A549 (cell line): ENCODE data around the gene CD79B. TPM values are rescaled to one million over a fixed set of nuclear protein-coding genes. Genes with fewer than 3 reads are reported as not detected.
"Not testable (repeated sequence)": the region's sequence is repeated elsewhere in the genome, so short reads cannot be mapped to it uniquely, and the experiment has no call there.

ENCODE experiments used
- ATAC-seq, 2 experiments: fragments of 200-7000 bp in 1 of 2; fragments of >200 bp in 1 of 2; cut with Nextera tagmentation in 1 of 2; cut with Tn5 transposase in 1 of 2; 3 replicates each; pipeline versions ENCODE4 v1.8.0 to v1.9.1; 2018 to 2020; ENCODE audit warnings: mild to moderate bottlenecking in 1 of 2, moderate library complexity in 1 of 2
- CTCF ChIA-PET: fragments of 300-600 bp; sonication (Branson Sonifier 250); formaldehyde crosslinking; extraction: SDS; loops from one replicate; lab custom pipeline; 2021; ENCODE audit warnings: antibody characterized with exemption, inconsistent platforms; lab: Yijun Ruan, JAX
- POLR2A ChIA-PET: fragments of 350-600 bp; formaldehyde crosslinking; extraction: SDS; loops from one replicate; lab custom pipeline; 2021; ENCODE audit warnings: antibody characterized with exemption, inconsistent platforms; lab: Yijun Ruan, JAX
- DNase-seq, 2 experiments: peaks; one replicate each; pipeline versions ENCODE4 v3.0.0 to v3.0.0-alpha.2; 2011 to 2016; ENCODE audit warnings: low read depth in 1 of 2, low spot score in 1 of 2
- FAIRE-seq: peaks from 2 replicates; lab custom pipeline; 2011; peaks lifted over from hg19 to GRCh38; lab: Jason Lieb, UNC
- H3K27ac ChIP-seq, 2 experiments: fragments of >200 bp; sonication (Bioruptor Twin); formaldehyde crosslinking; 3 replicates each; pipeline ENCODE4 v1.5.1; 2016 to 2017
- H3K4me1 ChIP-seq: fragments of >200 bp; sonication (Bioruptor Twin); formaldehyde crosslinking; 3 replicates; pipeline ENCODE4 v1.6.1; 2016
- H3K4me2 ChIP-seq: fragments of >200 bp; sonication (Bioruptor Twin); formaldehyde crosslinking; 3 replicates; pipeline ENCODE4 v1.6.1; 2016
- H3K4me3 ChIP-seq: fragments of >200 bp; sonication (Bioruptor Twin); formaldehyde crosslinking; 3 replicates; pipeline ENCODE4 v1.5.1; 2016
- H3K9me3 ChIP-seq: fragments of >200 bp; sonication (Bioruptor Twin); formaldehyde crosslinking; 3 replicates; pipeline ENCODE4 v1.6.1; 2016
- BCL3 ChIP-seq: fragments of >200 bp; sonication (Bioruptor Twin); formaldehyde crosslinking; IDR thresholded peaks from 3 replicates; pipeline ENCODE4 v1.6.1; 2016
- BHLHE40 ChIP-seq: IDR thresholded peaks from 2 replicates; pipeline ENCODE4 v1.6.1; 2012; ENCODE audit warnings: low read depth, low read length, inconsistent platforms
- CBX8 ChIP-seq: fragments of 200-600 bp; sonication (generic); IDR thresholded peaks from 2 replicates; pipeline ENCODE4 v1.6.1; 2016
- CEBPB ChIP-seq, 2 experiments: fragments of >200 bp in 1 of 2; sonication (Bioruptor Twin) in 1 of 2; formaldehyde crosslinking in 1 of 2; IDR thresholded peaks; 2 replicates each; pipeline ENCODE4 v1.6.1; 2012 to 2016
- EHF ChIP-seq: fragments of 250-450 bp; sonication (Bioruptor Pico); IDR thresholded peaks from 2 replicates; pipeline ENCODE4 v1.5.0; 2020; ENCODE audit warnings: mild to moderate bottlenecking
- ELK1 ChIP-seq: fragments of 150-350 bp; IDR thresholded peaks from 2 replicates; pipeline ENCODE4 v1.6.1; 2014; ENCODE audit warnings: low read depth, mild to moderate bottlenecking, low read length
- EP300 ChIP-seq, 2 experiments: fragments of >200 bp; sonication (Bioruptor Twin); formaldehyde crosslinking; IDR thresholded peaks; 2 replicates in 1 of 2; 3 replicates in 1 of 2; pipeline ENCODE4 v1.6.1; 2016 to 2017
- FOSB ChIP-seq: fragments of 250-450 bp; sonication (Bioruptor Pico); IDR thresholded peaks from 2 replicates; pipeline ENCODE4 v1.5.0; 2020; ENCODE audit warnings: mild to moderate bottlenecking, moderate library complexity
- HDAC2 ChIP-seq: fragments of 200-600 bp; sonication (generic); IDR thresholded peaks from 2 replicates; pipeline ENCODE4 v1.6.1; 2016
- HES2 ChIP-seq: fragments of >200 bp; sonication (Bioruptor Twin); formaldehyde crosslinking; IDR thresholded peaks from 2 replicates; pipeline ENCODE4 v1.6.1; 2016
- HEYL ChIP-seq: fragments of 250-450 bp; sonication (Bioruptor Pico); IDR thresholded peaks from 2 replicates; pipeline ENCODE4 v1.8.0; 2021; ENCODE audit warnings: mild to moderate bottlenecking, moderate library complexity
- JUN ChIP-seq, 2 experiments: fragments of >200 bp; sonication (Bioruptor Twin); formaldehyde crosslinking; IDR thresholded peaks; 2 replicates in 1 of 2; 3 replicates in 1 of 2; pipeline ENCODE4 v1.6.1; 2016 to 2017
- KDM5A ChIP-seq: fragments of 200-600 bp; sonication (generic); IDR thresholded peaks from 2 replicates; pipeline ENCODE4 v1.6.1; 2016; ENCODE audit warnings: antibody characterized with exemption, mild to moderate bottlenecking
- MAZ ChIP-seq: fragments of 150-350 bp; IDR thresholded peaks from 2 replicates; pipeline ENCODE4 v1.6.1; 2014; ENCODE audit warnings: antibody characterized with exemption, low read depth, low read length, borderline replicate concordance
- MYC ChIP-seq: IDR thresholded peaks from 2 replicates; pipeline ENCODE4 v1.6.1; 2012; ENCODE audit warnings: mild to moderate bottlenecking, inconsistent platforms, low read length, improper control_type of control experiment, borderline replicate concordance
- NPAS2 ChIP-seq: fragments of 250-450 bp; sonication (Bioruptor Pico); IDR thresholded peaks from 2 replicates; pipeline ENCODE4 v1.8.0; 2022; ENCODE audit warnings: mild to moderate bottlenecking, moderate library complexity, borderline replicate concordance
- PBX3 ChIP-seq: IDR thresholded peaks from 2 replicates; pipeline ENCODE4 v1.6.1; 2012
- POLR2A ChIP-seq: IDR thresholded peaks from 2 replicates; pipeline ENCODE4 v1.6.1; 2012; ENCODE audit warnings: mild to moderate bottlenecking, low read length
- POLR2AphosphoS2 ChIP-seq: conservative IDR thresholded peaks from 2 replicates; pipeline ENCODE4 v1.6.1; 2012; ENCODE audit warnings: low read length, improper control_type of control experiment, inconsistent platforms
- RARB ChIP-seq: fragments of 250-450 bp; sonication (Bioruptor Pico); IDR thresholded peaks from 2 replicates; pipeline ENCODE4 v1.8.0; 2021; ENCODE audit warnings: mild to moderate bottlenecking, moderate library complexity
- USF2 ChIP-seq: fragments of 450-650 bp; IDR thresholded peaks from 2 replicates; pipeline ENCODE4 v1.6.1; 2014; ENCODE audit warnings: antibody characterized with exemption
- ZNF302 ChIP-seq: fragments of 250-450 bp; sonication (Bioruptor Pico); IDR thresholded peaks from 2 replicates; pipeline ENCODE4 v1.9.0; 2021; ENCODE audit warnings: inconsistent platforms, mild to moderate bottlenecking, moderate library complexity
- WGBS: methylation state at CpG from one replicate; pipeline ENCODE4 v1.1.6; 2017; ENCODE audit errors: missing lambda C conversion rate; 5-methylcytosine and 5-hydroxymethylcytosine counted together
- polyA plus RNA-seq, 4 experiments: library from polyadenylated mRNA; depleted of rRNA in 3 of 4; stranded (reverse); fragments of >200 nt; fragmentation: RNase III in 1 of 4; extraction: RNeasy Plus Mini Kit Qiagen cat#74134 plus additional on column Dnase treatment in 1 of 4; gene quantifications; 2 replicates in 3 of 4; 3 replicates in 1 of 4; pipeline ENCODE4 v1.2.3, GENCODE V29; 2011 to 2017

The CD79B gene
- polyA plus RNA-seq, 2 of the 4 experiments (the other 2 are of a cell fraction), result 0.14 TPM; not detected in 1

- TF ChIP-seq ZNF302 (no peak), HES2 (no peak), RARB (CRISPR knock-in tag) (no peak)
Measured at GRCh38 chr17:63927464-63928171, 4.5 kb downstream of the CD79B start (continued).

GRCh38 chr17:63926164-63926563, 6.0 kb downstream of the CD79B start:
- 64% methylated on average over 2 of the region's 2 CpGs for WGBS
- FAIRE-seq (no peak), DNase-seq (no peak), ATAC-seq (no peak)
- POLR2A ChIA-PET, result no interaction called here
- H3K4me3 ChIP-seq, result no peak overlapping the region
- CTCF ChIA-PET, result interaction anchor here (1.6 to 16.7 kb wide), 5 partner anchors 14 to 206 kb away, joined by 6 to 187 read pairs (median 12); partner anchors contain the start of gene ERN1
- no peaks in the 10 kb centered on the region for H3K4me1 ChIP-seq
- no peak overlapping the region for H3K4me2 ChIP-seq
- H3K27ac ChIP-seq, result no peak overlapping the region
- no peak for TF ChIP-seq FOSB (CRISPR knock-in tag)
- no peak for TF ChIP-seq PBX3
- no peak for TF ChIP-seq JUN (IDR thresholded peaks at IDR 0.05)
- TF ChIP-seq HDAC2, result no peak
- no peak for TF ChIP-seq NPAS2
- TF ChIP-seq USF2, result no peak
- TF ChIP-seq EP300 (IDR thresholded peaks at IDR 0.05), result no peak
- no peak for TF ChIP-seq ELK1
- TF ChIP-seq POLR2A, result no peak
- TF ChIP-seq HEYL (CRISPR knock-in tag), result no peak
- TF ChIP-seq BCL3, result no peak
- TF ChIP-seq POLR2AphosphoS2, result no peak
- no peaks in the 10 kb centered on the region for H3K9me3 ChIP-seq

- no peaks in the 10 kb centered on the region for H3K9me3 ChIP-seq
- TF ChIP-seq BHLHE40, result no peak
- no peak for TF ChIP-seq MAZ
- TF ChIP-seq EHF, result no peak
- TF ChIP-seq CBX8, result no peak
- no peak for TF ChIP-seq CEBPB (IDR thresholded peaks at IDR 0.05)
- no peak for TF ChIP-seq HES2
- TF ChIP-seq MYC, result no peak
- no peak for TF ChIP-seq FOSB (CRISPR knock-in tag)
- TF ChIP-seq KDM5A, result no peak
- no peak for TF ChIP-seq USF2
- TF ChIP-seq BCL3, result no peak
- POLR2A ChIA-PET, result no interaction called here
- no peak overlapping the region for H3K4me2 ChIP-seq
- no peak overlapping the region for H3K27ac ChIP-seq
- no peak overlapping the region for H3K4me3 ChIP-seq
- no peaks in the 10 kb centered on the region for H3K4me1 ChIP-seq
- no peak for DNase-seq
- CTCF ChIA-PET, result interaction anchor here (1.1 to 16.7 kb wide), 8 partner anchors 14 to 207 kb away, joined by 3 to 187 read pairs (median 10); partner anchors contain the start of genes CSHL1, ERN1 and GH2
- FAIRE-seq, result no peak
- WGBS, result 54% methylated on average over 5 of the region's 5 CpGs
- ATAC-seq, result no peak
Measured at GRCh38 chr17:63925615-63926014, 6.5 kb downstream of the CD79B start.

- CTCF ChIA-PET, result interaction anchor here (0.7 to 16.7 kb wide), 8 partner anchors 11 to 360 kb away, joined by 3 to 386 read pairs (median 10); partner anchors contain the start of genes CSHL1, ERN1 and ICAM2
Measured at GRCh38 chr17:63922402-63922801, 9.7 kb downstream of the CD79B start.

GRCh38 chr17:63920779-63921178, 11.4 kb downstream of the CD79B start:
- H3K27ac ChIP-seq, POLR2A ChIA-PET, FAIRE-seq, DNase-seq, H3K4me2 ChIP-seq, H3K9me3 ChIP-seq, H3K4me3 ChIP-seq, H3K4me1 ChIP-seq, ATAC-seq: not testable (repeated sequence)
- CTCF ChIA-PET, result interaction anchor here (1.1 to 16.7 kb wide), 15 partner anchors 10 to 218 kb away, joined by 3 to 386 read pairs (median 27); partner anchors contain the start of genes CD79B, CSHL1, ERN1 and ICAM2
- WGBS, result 59% methylated on average over 5 of the region's 5 CpGs

More at GRCh38 chr17:63922402-63922801, 9.7 kb downstream of the CD79B start:
- H3K4me2 ChIP-seq, POLR2A ChIA-PET, FAIRE-seq, H3K9me3 ChIP-seq, ATAC-seq, H3K4me1 ChIP-seq, H3K4me3 ChIP-seq, DNase-seq, H3K27ac ChIP-seq: not testable (repeated sequence)
- 55% methylated on average over 9 of the region's 9 CpGs for WGBS
